Loucy (cell line): Measurements from ENCODE around the gene MLKL.

ENCODE experiments used
- CTCF ChIP-seq: fragments of 200-600 bp; sonication (generic); conservative IDR thresholded peaks from 2 replicates; pipeline ENCODE4 v1.5.1; 2014; ENCODE audit warnings: mild to moderate bottlenecking, antibody characterized with exemption, low read length
- EZH2phosphoT487 ChIP-seq: fragments of 200-600 bp; IDR thresholded peaks from 2 replicates; pipeline ENCODE4 v1.6.1; 2018; ENCODE audit warnings: antibody characterized with exemption, mild to moderate bottlenecking, moderate library complexity, borderline replicate concordance

- TF ChIP-seq CTCF (no peak), EZH2phosphoT487 (no peak)
Observed at GRCh38 chr16:74659041-74659440, 41.6 kb downstream of the MLKL start.
